Amniotic epithelial cell (primary cell): ENCODE results near the gene MUCL1.

Experiments used
- DNase-seq: peaks from one replicate; pipeline ENCODE4 v3.0.0-alpha.2; 2010; ENCODE audit warnings: low read depth

MUCL1 gene

GRCh38 chr12:54891717-54892478 lies 37.6 kb downstream of the MUCL1 start:
- no peak for DNase-seq
